CD4-positive, alpha-beta T cell treated with Interleukin-15 for 4 hours (primary cell): Measurements from ENCODE around the gene SLC35A3.
"Not testable (repeated sequence)": the region's sequence is repeated elsewhere in the genome, so short reads cannot be mapped to it uniquely, and the experiment has no call there.

Experiments used
- DNase-seq: peaks from one replicate; pipeline ENCODE4 v3.0.0-alpha.2; 2020; ENCODE audit warnings: low spot score

The SLC35A3 gene

DNA sequence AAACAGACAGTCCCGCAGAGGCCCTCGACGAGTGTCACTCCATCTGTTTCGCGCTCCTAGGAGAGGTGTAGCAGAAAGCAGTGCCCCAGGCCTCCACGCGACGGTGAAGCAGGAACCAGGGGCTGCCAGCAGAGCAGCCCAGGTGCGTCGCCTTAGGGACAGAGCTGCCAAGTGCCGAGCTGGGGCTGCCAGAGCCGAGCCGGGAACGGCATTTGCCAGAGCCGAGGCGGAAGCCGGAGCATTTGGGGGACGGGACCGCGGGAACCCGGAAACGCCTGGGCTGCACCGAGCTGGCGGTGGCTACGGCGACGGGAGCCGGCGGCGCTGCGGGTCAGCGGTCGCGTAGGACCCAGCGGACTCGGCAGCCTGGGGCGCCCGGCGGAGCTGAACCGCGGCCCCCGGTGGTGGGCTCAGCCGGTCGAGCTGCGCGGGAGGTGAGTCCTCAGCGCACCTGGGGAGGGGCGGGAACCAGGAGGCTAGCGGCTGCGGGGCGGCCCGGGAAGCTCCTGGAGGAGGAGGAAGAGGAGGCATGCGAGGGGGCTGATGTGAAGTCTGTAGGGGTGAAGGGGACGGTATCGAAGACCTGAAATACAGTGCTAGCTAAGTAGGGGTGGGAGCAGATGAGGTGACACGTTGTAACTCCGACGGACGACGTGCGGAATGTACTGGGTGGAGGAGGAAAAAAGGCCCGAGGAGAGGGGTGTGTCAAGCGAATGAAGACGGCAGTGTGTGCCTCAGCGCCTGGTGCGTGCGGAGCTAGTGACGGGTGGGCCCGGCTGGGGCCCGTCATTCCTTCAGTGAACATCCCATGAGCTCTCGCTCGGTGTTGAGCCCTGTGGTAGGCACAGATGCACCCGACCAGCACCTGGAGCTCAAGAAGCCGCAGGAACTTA is at the start of gene SLC35A3:
SLC35A3 (plus strand) TSS at position 268 of the 893 bp plus-strand sequence. CDS start 23,559 bp downstream, outside the sequence.
- DNase-seq: peak; percentile 82

DNA sequence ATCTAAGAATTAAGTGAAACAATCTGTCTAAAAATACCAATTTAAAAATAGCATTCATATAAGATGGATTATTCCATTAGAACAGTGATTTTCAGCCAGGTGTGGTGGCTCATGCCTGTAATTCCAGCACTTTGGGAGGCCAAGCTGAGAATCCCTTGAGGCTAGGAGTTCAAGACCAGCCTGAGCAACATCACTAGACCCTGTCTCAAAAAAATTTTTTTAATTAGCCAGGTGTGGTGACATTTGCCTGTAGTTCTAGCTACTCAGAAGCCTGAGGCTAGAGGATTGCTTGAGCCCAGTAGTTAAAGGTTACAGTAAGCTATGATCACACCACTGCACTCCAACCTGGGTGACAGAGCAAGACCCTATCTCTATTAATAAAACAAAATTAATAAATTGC is 35.0 kb upstream of the SLC35A3 start:
- no peak for DNase-seq

DNA sequence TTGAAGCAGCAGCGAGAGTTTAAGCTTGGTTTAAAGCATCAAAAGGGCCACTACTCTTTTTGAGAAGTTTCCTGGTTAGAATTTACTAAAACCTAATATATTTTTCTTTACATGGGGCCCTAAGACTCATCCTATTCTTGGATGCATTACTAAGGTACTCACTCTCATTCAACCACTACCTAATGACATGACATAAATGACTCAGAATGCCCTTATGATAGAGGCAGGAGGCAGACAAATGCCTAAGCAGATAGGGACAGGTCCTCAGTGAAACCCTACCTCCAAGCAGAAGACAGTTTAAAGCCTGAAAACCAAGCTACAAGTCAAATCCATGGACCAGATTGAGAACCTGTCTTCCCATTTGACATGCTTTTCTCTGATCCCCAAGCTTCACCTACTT is 34.3 kb upstream of the SLC35A3 start:
- DNase-seq: no peak

DNA sequence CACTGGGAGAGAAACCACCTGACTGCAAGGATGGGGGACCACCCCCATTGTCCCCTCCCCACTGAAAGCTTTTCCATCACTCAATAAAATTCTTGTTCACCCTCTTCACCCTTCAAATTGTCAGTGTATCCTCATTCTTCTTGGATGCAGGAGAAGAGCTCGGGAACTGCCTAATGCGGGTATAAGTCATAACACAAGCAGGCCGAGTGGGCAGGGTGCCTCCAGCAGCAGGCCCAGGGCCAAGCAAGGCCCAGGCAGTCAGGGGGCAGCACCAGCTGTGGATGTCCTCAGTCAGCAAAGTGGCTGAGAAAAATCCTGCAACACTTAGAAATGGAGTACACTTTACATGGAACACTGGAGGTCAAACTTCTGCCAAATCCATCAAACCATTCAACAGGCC is 33.7 kb upstream of the SLC35A3 start:
- no peak for DNase-seq

DNA sequence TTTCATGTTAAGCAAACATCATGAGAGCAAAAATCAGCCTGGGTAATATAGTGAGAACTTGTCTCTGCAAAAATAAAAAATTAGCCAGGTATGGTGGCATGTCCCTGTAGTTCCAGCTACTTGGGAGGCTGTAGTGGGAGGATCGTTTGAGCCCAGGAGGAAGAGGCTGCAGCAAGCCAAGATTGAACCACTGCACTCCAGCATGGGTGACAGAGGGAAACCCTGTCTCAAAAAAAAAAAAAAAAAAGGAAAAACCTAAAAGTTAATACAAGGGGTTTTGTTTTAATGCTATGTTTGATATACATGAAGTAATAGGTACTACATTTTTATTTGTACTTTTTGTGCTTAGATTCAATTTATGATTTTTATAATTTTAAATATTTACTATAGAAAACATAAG is 27.1 kb upstream of the SLC35A3 start:
- DNase-seq: no peak

DNA sequence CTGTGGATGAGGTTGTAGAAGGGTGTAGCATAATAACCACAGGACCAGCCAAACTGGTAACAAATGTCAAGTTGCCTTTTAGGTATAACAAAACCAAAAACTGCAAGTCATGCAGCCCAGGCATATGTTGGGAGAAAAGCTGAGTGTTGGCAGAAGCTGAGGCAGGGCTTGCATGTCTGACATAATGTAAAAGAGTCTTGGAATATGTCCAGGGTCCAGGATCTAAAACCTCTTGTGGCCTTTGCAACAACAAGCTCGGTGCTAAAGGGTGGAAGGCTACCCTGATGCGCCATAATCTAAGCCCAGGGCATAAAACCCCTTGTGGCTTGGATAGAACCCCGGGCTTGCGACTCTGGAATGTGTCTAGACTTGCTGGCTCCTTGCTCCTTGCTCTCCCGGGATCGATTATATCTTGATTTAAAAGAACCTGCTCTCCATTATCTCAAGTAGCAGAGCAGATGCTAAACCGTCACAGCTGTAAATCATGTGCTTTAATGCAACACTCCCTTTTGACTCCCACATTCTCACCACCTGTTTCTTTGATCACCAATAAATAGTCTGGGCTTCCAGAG is 26.5 kb upstream of the SLC35A3 start:
- DNase-seq: no peak

DNA sequence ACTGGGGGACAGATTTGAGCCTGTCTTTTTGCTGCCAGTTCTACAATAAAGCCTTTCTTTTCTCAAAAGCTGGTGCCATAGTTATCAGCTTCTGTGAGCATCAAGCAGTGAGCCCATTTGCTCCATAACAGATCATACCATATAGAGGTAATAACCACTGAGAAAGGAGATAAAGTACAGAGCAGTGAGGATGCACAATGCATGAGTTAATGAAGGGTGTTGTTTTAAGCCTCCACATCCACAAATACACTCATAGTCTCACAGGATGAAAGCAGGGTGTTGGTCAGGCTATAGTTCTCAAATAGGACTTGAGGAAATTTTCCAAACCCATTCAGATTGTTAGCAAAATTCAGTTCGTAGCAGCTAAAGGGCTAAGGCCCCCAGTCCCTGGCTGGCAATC is 25.6 kb upstream of the SLC35A3 start:
- no peak for DNase-seq

DNA sequence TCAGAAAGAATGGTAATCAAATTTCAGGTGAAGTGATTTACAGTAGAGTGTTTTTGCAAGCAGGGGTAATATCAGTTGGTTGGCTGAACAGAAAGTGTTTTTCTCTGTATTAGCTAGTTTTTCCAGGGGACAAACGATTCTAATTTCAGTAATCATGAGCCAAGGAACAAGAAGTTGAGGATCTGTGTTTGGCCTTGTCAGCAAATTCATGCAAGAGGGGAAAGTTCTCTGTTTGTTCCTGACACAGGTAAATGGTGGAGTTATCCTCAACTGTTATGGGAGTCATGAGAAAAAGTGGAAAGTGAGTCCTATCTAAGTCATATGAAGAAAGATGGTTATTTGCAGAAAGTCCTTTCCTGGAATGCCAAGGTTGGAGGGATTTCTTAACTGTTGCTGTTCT is 24.6 kb upstream of the SLC35A3 start:
- no peak for DNase-seq

DNA sequence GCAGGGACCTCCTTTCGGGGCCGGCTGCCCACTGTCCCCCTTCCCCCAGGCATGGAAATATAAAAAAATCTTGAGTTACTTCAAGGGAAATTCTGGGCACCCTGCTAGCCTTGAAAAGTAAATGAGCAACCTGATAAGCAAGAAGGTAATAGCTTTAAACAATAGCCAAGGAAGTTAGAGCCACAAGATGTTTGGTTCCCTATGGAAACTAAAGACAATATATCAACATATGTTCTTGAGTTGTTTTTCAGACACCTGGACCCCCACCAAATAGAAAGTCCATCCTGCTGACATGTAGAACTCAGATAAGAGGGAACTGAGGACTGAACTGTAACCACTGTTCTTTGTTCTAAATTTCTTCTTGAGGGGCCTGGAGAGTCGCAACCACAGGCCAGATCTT is 19.3 kb upstream of the SLC35A3 start:
- no peak for DNase-seq

DNA sequence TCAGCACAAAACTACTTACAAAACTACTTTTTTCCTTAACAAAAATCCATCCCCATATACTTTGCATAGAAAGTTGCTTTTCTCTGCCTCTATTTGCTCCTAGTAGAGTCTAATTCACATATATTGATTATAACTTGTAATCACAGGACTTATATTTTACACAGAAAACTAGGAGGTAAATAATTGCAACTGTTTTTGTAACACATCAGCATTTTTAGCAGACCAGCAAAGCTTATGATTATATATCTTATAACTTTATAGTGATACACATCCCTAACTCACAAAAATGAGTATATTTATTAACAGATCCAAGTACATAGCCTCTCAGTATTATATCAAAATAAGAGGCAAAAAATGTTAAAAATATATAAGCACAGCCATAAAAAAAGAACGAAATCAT is 17.3 kb upstream of the SLC35A3 start:
- no peak for DNase-seq

DNA sequence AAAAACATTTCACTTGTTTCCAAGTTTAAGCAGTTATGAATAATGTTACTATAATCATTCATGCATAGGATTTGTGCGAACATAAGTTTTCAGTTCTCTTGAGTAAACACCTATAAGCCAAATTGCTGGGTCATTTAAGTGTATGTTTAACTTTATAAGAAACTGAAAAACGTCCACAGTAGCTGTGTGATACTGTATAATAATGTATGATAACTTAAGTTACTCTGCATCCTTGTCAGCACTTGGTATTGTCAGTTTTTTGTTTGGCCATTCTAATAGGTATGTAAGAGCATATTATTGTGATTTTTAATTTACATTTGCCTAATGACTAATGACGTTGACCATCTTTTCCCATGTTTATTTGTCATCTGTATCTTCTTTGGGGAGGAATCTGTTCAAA is 14.4 kb upstream of the SLC35A3 start:
- DNase-seq: no peak

DNA sequence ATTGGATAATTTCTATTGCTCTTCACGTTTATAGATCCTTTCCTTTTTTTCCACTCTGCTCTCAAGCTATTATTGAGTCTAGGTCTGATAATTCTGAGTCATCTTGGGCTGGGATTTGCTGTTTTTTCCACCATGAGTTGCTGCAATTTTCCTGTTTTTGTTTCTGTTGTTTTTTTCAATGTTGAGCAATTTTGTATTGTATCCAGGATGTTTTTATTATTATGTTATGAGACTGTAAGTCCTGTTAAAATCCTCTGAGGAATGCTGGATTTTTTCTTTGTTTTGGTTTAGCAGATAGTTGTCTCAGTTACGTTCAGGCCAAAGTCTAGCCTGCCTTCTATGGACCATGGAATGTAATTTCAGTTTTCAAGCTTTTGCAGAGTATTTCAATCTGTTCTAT is 13.0 kb upstream of the SLC35A3 start:
- no peak for DNase-seq

DNA sequence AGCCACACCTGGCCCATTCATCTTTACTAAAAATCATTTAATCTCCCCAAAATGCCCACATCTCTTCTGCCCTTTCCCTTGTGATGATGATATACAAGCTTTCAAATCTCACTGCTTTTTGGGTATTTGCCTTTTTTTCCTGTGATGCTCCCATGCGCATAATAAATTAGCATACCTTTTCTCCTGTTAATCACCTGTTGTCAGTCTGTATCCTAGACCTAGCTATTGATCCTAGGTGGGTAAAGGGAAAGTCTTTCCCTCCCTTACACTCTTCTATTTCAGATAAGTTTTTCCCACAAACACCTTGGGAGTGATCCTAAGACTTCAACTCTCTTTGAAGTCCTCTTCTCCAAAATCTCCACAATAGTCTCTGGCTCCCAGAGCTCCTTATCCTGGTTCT is 12.0 kb upstream of the SLC35A3 start:
- no peak for DNase-seq

DNA sequence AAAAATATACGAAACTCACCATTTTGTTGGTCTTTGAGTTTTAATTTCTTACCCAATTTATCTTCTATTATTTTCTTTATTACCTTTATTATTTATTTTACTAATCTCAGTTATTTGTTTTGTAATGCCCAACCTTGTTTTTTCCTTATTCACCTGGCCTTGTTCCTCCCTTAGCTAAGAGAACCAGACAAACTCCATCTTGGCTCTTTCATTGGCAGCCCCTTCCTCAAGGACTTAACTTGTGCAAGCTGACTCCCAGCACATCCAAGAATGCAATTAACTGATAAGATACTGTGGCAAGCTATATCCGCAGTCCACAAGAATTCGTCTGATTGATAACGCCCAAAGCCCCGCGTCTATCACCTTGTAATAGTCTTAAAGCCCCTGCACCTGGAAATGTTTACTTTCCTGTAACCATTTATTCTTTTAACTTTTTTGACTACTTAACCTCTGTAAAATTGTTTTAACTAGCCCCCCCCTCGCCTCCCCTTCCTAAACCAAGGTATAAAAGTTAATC is 10.5 kb upstream of the SLC35A3 start:
- DNase-seq: not testable (repeated sequence)

DNA sequence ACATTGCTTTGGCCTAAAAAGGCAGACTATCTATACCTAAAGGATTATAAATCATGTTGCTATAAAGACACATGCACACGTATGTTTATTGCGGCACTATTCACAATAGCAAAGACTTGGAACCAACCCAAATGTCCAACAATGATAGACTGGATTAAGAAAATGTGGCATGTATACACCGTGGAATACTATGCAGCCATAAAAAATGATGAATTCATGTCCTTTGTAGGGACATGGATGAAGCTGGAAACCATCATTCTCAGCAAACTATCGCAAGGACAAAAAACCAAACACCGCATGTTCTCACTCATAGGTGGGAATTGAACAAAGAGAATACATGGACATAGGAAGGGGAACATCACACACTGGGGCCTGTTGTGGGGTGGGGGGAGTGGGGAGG is 9.5 kb upstream of the SLC35A3 start:
- DNase-seq: not testable (repeated sequence)

DNA sequence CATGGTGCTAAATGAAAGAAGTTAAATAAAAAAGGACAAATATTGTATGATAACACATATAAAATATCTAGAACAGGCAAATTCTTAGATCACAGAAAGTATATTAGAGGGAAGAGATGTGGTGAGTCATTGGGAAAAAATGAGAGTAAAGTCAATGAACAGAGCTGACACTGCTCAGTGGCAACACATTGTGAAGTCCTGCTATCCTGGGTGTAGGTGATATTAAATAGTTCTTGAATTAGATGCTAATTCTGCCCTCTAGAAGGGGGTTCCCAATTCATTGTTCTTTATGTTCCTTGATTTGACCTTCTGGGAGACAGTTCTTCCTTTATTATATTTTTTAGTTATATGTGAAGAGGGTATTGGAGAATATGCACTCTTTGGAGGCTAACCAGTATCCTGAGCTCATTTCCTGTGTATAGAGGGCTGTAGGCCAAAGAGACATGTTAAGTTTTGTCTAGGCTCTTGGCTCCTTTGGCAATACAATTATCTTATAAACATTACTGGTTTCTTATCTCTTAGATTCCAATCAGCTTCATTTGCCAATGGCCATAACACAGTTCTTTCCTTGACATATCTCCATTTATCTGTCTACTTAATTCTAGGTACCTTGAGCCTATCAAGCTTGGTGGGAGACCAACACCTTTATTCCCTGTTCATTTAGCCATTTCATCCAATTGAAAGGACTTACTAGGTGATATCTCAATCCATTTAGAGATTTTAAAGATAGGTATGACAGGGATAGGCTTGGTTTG is 6.6 kb upstream of the SLC35A3 start:
- DNase-seq: no peak

DNA sequence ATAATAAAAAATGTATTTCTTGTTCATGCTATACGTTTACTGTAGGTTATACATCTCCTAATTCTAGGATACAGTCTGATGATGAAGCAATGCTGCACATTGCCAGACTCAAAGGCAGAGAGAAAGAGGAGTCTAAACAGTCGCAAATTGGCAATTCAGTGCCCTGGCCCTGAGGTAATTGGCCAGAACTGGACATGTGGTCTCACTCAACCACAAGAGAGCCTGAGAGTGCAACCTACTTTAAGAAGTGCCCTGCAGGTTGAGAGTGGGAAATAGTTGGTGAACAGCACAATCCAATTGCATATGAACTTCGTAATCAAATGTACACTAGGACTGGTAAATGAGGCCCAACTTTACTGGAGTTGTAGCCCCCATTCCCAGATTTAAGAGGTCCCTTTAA is 5.0 kb upstream of the SLC35A3 start:
- DNase-seq: no peak

DNA sequence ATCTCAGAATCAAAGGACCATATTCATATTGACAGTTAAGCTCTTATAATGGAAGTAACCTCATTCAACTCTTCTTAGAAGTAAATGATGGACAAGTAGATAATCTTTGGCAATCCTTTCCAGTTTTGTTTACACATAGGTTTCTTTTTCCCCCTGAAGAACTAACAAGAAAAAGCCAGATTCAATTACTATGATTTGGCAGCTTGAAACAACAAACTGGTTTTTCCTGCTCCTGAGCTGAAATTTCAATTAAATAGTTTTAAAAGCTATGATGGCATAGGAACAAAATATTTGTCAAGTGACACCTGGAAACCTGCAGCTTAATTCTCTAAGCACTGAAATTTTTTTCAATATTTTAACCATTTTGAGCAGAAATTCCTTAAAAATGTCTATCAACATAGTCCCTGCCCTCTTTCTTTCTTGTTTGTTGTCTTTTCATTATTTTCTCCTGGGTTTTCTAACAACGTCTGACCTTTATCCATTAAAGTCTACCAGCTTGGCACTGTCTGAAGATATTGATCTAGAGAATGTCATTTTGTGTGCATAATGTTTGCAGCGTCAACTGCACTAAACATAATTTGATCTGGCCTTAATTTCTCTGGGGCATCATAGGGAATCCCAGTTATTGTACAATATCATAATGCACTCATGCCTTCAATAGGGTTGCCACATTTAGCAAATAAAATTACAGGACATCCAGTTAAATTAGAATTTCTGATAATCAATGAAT is 4.0 kb upstream of the SLC35A3 start:
- no peak for DNase-seq

DNA sequence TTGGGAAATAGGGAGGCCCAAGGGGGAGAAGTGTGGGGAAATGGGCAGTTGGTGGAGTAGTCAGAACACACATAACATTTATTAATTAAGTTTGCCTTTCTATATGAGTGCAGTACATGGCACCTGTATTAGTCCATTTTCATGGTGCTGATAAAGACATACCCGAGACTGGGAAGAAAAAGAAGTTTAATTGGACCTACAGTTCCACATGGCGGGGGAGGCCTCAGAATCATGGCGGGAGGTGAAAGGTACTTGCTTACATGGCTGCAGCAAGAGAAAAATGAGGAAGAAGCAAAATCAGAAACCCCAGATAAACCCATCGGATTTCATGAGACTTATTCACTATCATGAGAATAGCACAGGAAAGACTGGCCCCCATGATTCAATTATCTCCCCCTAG is 1.6 kb upstream of the SLC35A3 start:
- DNase-seq: no peak

DNA sequence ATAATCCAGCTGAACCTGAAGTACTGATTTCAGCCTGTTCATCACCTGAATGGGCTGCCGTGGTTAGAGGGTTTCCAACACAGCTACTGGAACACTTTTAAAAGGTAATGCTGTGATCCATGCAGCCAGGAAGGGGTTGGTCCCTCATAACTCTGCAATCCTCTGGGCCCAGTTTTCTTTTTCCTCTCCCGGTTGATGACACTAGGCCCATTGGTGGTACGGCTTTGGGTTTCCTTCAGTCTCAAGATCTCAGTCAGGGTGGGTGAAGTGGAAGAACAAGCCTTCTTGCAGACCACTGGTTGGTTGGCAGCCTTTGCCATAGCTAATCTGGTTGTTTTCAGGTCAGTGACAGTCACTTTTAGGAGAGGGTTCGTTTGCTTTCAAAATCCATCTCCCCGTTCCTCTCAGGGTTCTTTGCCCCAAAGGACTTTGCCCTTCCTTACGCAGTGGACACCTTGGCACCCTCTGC is 502 bp upstream of the SLC35A3 start:
- DNase-seq: no peak

DNA sequence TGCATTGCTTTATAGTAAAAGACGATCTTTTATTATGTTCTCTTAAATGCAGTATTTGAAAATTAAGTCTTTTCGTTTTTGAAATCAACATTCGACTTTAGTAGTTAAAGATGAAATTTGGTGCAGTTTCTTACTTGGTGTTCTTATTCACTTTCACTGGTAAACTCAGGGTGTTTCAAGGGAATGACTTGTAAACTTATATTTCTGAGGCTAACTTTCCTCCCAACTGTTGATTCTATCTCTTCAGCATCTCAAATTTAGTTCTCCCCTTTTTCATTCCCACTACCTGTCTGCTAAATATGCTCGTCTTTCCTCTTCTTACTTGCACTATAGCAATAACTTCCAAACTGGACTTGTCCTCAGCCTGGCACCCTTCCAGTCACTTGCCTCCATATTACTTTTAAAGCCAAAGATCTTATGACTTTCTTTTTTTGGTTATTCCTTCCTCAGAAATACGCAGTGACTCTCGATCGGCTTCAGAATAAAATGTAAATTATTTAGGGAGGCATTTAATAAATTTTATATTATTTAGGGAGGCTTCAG is 988 bp downstream of the SLC35A3 start:
- DNase-seq: no peak

DNA sequence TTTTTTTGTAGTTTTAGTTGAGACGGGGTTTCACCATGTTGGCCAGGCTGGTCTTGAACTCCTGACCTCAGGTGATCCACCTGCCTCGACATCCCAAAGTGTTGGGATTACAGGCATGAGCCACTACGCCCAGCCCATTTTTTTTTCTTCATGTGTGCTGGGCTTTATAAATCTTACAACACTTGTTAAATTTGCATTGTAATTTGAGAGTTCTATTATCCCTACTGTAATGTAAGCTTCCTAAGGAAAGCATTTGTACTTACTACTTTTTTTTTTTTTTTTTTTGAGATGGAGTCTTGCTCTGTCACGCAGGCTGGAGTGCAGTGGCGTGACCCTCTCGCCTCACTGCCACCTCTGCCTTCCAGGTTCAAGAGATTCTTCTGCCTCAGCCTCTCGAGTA is 2.3 kb downstream of the SLC35A3 start:
- not testable (repeated sequence) for DNase-seq
